MCF 10A (cell line): Measurements from ENCODE around the gene LTBP2. TPM values are rescaled to one million over a fixed set of nuclear protein-coding genes. Genes with fewer than 3 reads are reported as not detected.

ENCODE experiments used
- BruUV-seq: library from RNA; stranded (reverse); fragments of 400-500 nt; replicated peaks from 2 replicates; lab custom pipeline; 2021; lab: Mats Ljungman, UMichigan
- CTCF ChIA-PET: fragments of 300-600 bp; sonication (Branson Sonifier 250); formaldehyde crosslinking; extraction: SDS; loops from one replicate; lab custom pipeline; 2021; ENCODE audit warnings: antibody characterized with exemption, inconsistent platforms; lab: Yijun Ruan, JAX
- POLR2A ChIA-PET: fragments of 300-600, 350-650 bp; sonication (Branson Sonifier 250); formaldehyde crosslinking; extraction: SDS; loops from one replicate; lab custom pipeline; 2020; ENCODE audit warnings: antibody characterized with exemption, inconsistent platforms; lab: Yijun Ruan, JAX
- DNase-seq: peaks from one replicate; pipeline ENCODE4 v3.0.0-alpha.2; 2018; ENCODE audit not compliant: unreplicated experiment
- H3K27ac Mint-ChIP-seq: one replicate; pipeline ENCODE4 v1.8.0; 2022; ENCODE audit warnings: mild to moderate bottlenecking, low read depth, mixed read lengths; ENCODE audit not compliant: unreplicated experiment
- H3K27me3 Mint-ChIP-seq: one replicate; pipeline ENCODE4 v1.8.0; 2022; ENCODE audit warnings: mixed read lengths; ENCODE audit not compliant: insufficient read depth, unreplicated experiment
- H3K36me3 Mint-ChIP-seq: one replicate; pipeline ENCODE4 v1.8.0; 2022; ENCODE audit warnings: mild to moderate bottlenecking, moderate library complexity, mixed read lengths; ENCODE audit not compliant: insufficient read depth, unreplicated experiment
- H3K4me1 Mint-ChIP-seq: one replicate; pipeline ENCODE4 v1.8.0; 2022; ENCODE audit warnings: mixed read lengths; ENCODE audit not compliant: insufficient read depth, unreplicated experiment
- H3K4me3 Mint-ChIP-seq: one replicate; pipeline ENCODE4 v1.8.0; 2022; ENCODE audit warnings: mild to moderate bottlenecking, moderate library complexity, mixed read lengths; ENCODE audit not compliant: unreplicated experiment
- H3K9me3 Mint-ChIP-seq: one replicate; pipeline ENCODE4 v1.8.0; 2022; ENCODE audit warnings: mixed read lengths; ENCODE audit not compliant: unreplicated experiment
- CTCF ChIP-seq: fragments of 200-600 bp; IDR thresholded peaks from one replicate; pipeline ENCODE4 v1.8.0; 2022; ENCODE audit warnings: antibody characterized with exemption, mild to moderate bottlenecking; ENCODE audit not compliant: unreplicated experiment
- intact Hi-C: fragments of 100-400 bp; cut with micrococcal nuclease; formaldehyde crosslinking; loops from 2 replicates; pipeline ENCODE4 v1.14.1; 2022
- total RNA-seq: library from RNA; stranded (reverse); gene quantifications from 2 replicates; pipeline ENCODE4 v1.2.3, GENCODE V29; 2022

The LTBP2 gene
- total RNA-seq, 1 experiment from 2014 or later, result 16.8 TPM

DNA sequence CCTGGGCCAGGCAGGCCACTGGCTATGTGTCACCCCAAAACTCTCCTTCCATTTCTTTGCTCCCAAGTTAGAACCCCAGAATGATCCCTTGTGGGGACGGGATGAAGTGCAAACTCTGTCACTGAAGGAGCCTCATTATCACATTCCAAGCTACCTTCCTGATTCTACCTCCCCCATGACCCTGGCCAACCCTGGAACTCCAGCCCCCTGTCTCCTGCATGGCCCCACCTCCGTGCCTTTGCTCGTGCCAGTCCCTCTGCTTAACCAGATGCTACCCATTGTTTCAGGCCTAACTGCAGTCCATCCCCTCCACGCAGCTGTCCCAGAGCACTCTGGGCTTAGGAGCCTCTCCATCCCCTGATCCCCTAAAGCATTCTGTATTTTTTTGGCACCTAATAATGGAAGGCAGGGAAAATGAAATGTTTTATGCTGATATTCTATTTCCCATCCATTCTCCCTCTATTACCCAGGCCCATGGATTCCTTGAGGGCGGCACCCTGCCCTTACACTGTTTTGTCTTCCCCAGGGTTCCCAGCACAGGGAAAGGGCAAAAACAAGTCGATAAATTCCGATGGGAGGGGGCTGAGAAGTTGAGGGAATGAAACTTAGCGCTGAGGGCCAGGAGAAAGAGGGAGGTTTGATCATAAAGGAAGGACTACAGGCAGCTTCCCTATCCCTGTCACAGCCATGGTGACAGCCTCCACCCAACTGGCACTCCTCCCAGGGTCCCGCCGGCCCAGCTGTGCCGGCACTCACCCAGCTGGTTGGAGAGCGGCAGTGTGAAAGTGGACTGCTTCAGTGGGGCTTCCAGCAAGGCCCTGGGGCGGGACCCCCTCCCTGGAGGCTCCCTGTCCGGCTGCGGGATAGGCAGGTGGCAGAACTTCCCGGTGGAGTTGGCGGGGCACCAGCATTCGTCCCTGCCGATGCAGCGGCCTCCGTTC, 60.3 kb downstream of the LTBP2 start:
- POLR2A ChIA-PET, result interaction anchor here (0.6 to 1.3 kb wide), 2 partner anchors 21 to 138 kb away, joined by 3 to 4 read pairs; no protein-coding TSS in a partner anchor
- no peak for DNase-seq
- Mint-ChIP-seq H3K36me3 (no peaks in the 10 kb centered on the region), H3K27me3 (no peaks in the 10 kb centered on the region), H3K27ac (peak overlapping the region; percentile 85), H3K4me3 (no peak overlapping the region), H3K4me1 (peaks cover 17% of the 10 kb centered on the region), H3K9me3 (no peaks in the 10 kb centered on the region)
- CTCF ChIA-PET, result interaction anchor here (0.5 to 0.7 kb wide), 3 partner anchors 49 to 160 kb away, joined by 3 read pairs; no protein-coding TSS in a partner anchor
- no TSS peak for BruUV-seq
- intact Hi-C loops, result no loop called here
- no peak for TF ChIP-seq CTCF

GRCh38 chr14:74551001-74551400, 61.0 kb downstream of the LTBP2 start:
- intact Hi-C loops, result no loop called here
- Mint-ChIP-seq H3K4me3 (no peak overlapping the region), H3K4me1 (peaks cover 21% of the 10 kb centered on the region), H3K27me3 (no peaks in the 10 kb centered on the region), H3K27ac (peak overlapping the region; percentile 85), H3K36me3 (no peaks in the 10 kb centered on the region), H3K9me3 (no peaks in the 10 kb centered on the region)
- ChIA-PET POLR2A (interaction anchor here (2.6 to 3.1 kb wide), 2 partner anchors 19 to 21 kb away, joined by 15 to 17 read pairs; no protein-coding TSS in a partner anchor), CTCF (interaction anchor here (0.6 to 1.7 kb wide), 4 partner anchors 16 to 310 kb away, joined by 4 to 22 read pairs (median 8); no protein-coding TSS in a partner anchor)
- BruUV-seq, result no TSS peak
- TF ChIP-seq CTCF, result no peak
- DNase-seq, result no peak

GRCh38 chr14:74550071-74550470, 62.0 kb downstream of the LTBP2 start:
- H3K27me3 Mint-ChIP-seq, result no peaks in the 10 kb centered on the region
- no peak for DNase-seq
- no peak for TF ChIP-seq CTCF
- intact Hi-C loops, result no loop called here
- no peak overlapping the region for H3K4me3 Mint-ChIP-seq
- peaks cover 21% of the 10 kb centered on the region for H3K4me1 Mint-ChIP-seq
- H3K9me3 Mint-ChIP-seq, result no peaks in the 10 kb centered on the region
- ChIA-PET CTCF (interaction anchor here (0.5 to 2.5 kb wide), 10 partner anchors 17 to 960 kb away, joined by 3 to 22 read pairs (median 6); no protein-coding TSS in a partner anchor), POLR2A (interaction anchor here (1.1 to 3.1 kb wide), 3 partner anchors 17 to 22 kb away, joined by 3 to 17 read pairs (median 15); no protein-coding TSS in a partner anchor)
- BruUV-seq, result no TSS peak
- no peaks in the 10 kb centered on the region for H3K36me3 Mint-ChIP-seq
- H3K27ac Mint-ChIP-seq, result no peak overlapping the region

GRCh38 chr14:74549588-74549987, 62.4 kb downstream of the LTBP2 start:
- POLR2A ChIA-PET, result interaction anchor here (0.6 to 3.1 kb wide), 4 partner anchors 17 to 247 kb away, joined by 3 to 17 read pairs (median 9); partner anchors contain the start of gene ABCD4
- peak; percentile 51 for DNase-seq
- CTCF ChIA-PET, result interaction anchor here (0.5 to 2.5 kb wide), 9 partner anchors 17 to 280 kb away, joined by 3 to 22 read pairs (median 6); no protein-coding TSS in a partner anchor

More at GRCh38 chr14:74549588-74549987, 62.4 kb downstream of the LTBP2 start:
- Mint-ChIP-seq H3K27me3 (no peaks in the 10 kb centered on the region), H3K36me3 (no peaks in the 10 kb centered on the region), H3K27ac (peak overlapping the region; percentile 91), H3K9me3 (no peaks in the 10 kb centered on the region), H3K4me1 (peaks cover 21% of the 10 kb centered on the region), H3K4me3 (no peak overlapping the region)
- intact Hi-C loops, result loop anchor here (1.0 to 2.0 kb wide), 2 partner anchors 23 to 59 kb away; no protein-coding TSS in a partner anchor
- TF ChIP-seq CTCF, result peak; percentile 47
- BruUV-seq, result no TSS peak
